NCI-H2081 (cell line): ENCODE measurements around the gene MCTP1.
A peak's percentile ranks its signal among the peaks of the same experiment; 100 is the strongest.
"Not testable (repeated sequence)": the region's sequence is repeated elsewhere in the genome, so short reads cannot be mapped to it uniquely, and the experiment has no call there.

ENCODE experiments used
- DNase-seq, 2 experiments: peaks; one replicate each; lab custom pipeline; 2025; lab: John Stamatoyannopoulos, UW

Gene MCTP1

GRCh38 chr5:94872526-94872925 lies 412.4 kb downstream of the MCTP1 start:
- DNase-seq = peak in 1 of 2 experiments; percentile 18

GRCh38 chr5:94870511-94871183 lies 414.2 kb downstream of the MCTP1 start:
- DNase-seq = peak; percentile 2 to 34

GRCh38 chr5:94869921-94870320 lies 415.0 kb downstream of the MCTP1 start:
- no peak for DNase-seq

GRCh38 chr5:94863951-94864350 lies 420.9 kb downstream of the MCTP1 start:
- DNase-seq = peak in 1 of 2 experiments; percentile 4

GRCh38 chr5:94857111-94857510 lies 427.8 kb downstream of the MCTP1 start:
- no peak for DNase-seq

GRCh38 chr5:94856257-94856800 lies 428.6 kb downstream of the MCTP1 start:
- DNase-seq = no peak

- DNase-seq = peak in 1 of 2 experiments; percentile 32
Observed at GRCh38 chr5:94855543-94855942, 429.4 kb downstream of the MCTP1 start.

- DNase-seq = no peak
Observed at GRCh38 chr5:94853120-94853519, 431.8 kb downstream of the MCTP1 start.

- no peak for DNase-seq
Observed at GRCh38 chr5:94850960-94851359, 433.9 kb downstream of the MCTP1 start.

GRCh38 chr5:94849821-94850736 lies 434.8 kb downstream of the MCTP1 start:
- DNase-seq = peak; percentile 19 to 59

- DNase-seq = no peak
Observed at GRCh38 chr5:94849324-94849723, 435.6 kb downstream of the MCTP1 start.

- no peak for DNase-seq
Observed at GRCh38 chr5:94847726-94848125, 437.2 kb downstream of the MCTP1 start.

GRCh38 chr5:94847019-94847418 lies 437.9 kb downstream of the MCTP1 start:
- no peak for DNase-seq

GRCh38 chr5:94845696-94846095 lies 439.2 kb downstream of the MCTP1 start:
- DNase-seq = not testable (repeated sequence)

GRCh38 chr5:94841598-94842322 lies 443.1 kb downstream of the MCTP1 start:
- no peak for DNase-seq

- DNase-seq = no peak
Observed at GRCh38 chr5:94833851-94834250, 451.0 kb downstream of the MCTP1 start.

- DNase-seq = peak in 1 of 2 experiments; percentile 1
Observed at GRCh38 chr5:94832685-94833084, 452.2 kb downstream of the MCTP1 start.

GRCh38 chr5:94830520-94830919 lies 454.4 kb downstream of the MCTP1 start:
- DNase-seq = no peak

GRCh38 chr5:94828222-94828621 lies 456.7 kb downstream of the MCTP1 start:
- not testable (repeated sequence) for DNase-seq

GRCh38 chr5:94820488-94820887 lies 464.4 kb downstream of the MCTP1 start:
- no peak for DNase-seq

GRCh38 chr5:94818904-94819303 lies 466.0 kb downstream of the MCTP1 start:
- no peak for DNase-seq
